Lung (tissue), 12 donors: ENCODE results near the gene ALDH1A1. TPM values are rescaled to one million over a fixed set of nuclear protein-coding genes. Genes with fewer than 3 reads are reported as not detected.

Experiments
- ATAC-seq: fragments of 200-7000 bp; cut with Tn5 transposase; one replicate; pipeline ENCODE4 v1.9.1; 2020; ENCODE audit warnings: moderate number of reproducible peaks; ENCODE audit not compliant: insufficient read depth, low FRiP score
- DNase-seq, 3 donors: peaks; one replicate each; pipeline ENCODE4 v3.0.0-alpha.2; 2013 to 2017
- H3K27ac ChIP-seq, 2 donors: one replicate each; pipeline ENCODE4 v1.5.1; 2013; ENCODE audit warnings: mild to moderate bottlenecking in 2 of 2, moderate library complexity in 2 of 2, control low read depth in 1 of 2, inconsistent platforms in 1 of 2, low read depth in 1 of 2, low read length in 1 of 2
- H3K27me3 ChIP-seq, 3 donors: one replicate each; pipeline ENCODE4 v1.5.1; 2013; ENCODE audit warnings: low read length in 2 of 3; ENCODE audit not compliant: control insufficient read depth in 3 of 3, insufficient read depth in 3 of 3
- H3K36me3 ChIP-seq, 4 donors: one replicate each; pipeline ENCODE4 v1.5.1; 2013; ENCODE audit warnings: low read length in 4 of 4, mild to moderate bottlenecking in 1 of 4, moderate library complexity in 1 of 4; ENCODE audit not compliant: control insufficient read depth in 4 of 4, insufficient read depth in 4 of 4
- H3K4me1 ChIP-seq, 5 donors: one replicate each; pipeline ENCODE4 v1.5.1; 2013; ENCODE audit warnings: low read length in 5 of 5, mild to moderate bottlenecking in 2 of 5, moderate library complexity in 1 of 5; ENCODE audit not compliant: control insufficient read depth in 5 of 5, insufficient read depth in 5 of 5
- H3K4me3 ChIP-seq: one replicate; pipeline ENCODE4 v1.5.1; 2013; ENCODE audit warnings: mild to moderate bottlenecking, control low read depth, moderate library complexity
- H3K9ac ChIP-seq, 2 donors: one replicate each; pipeline ENCODE4 v1.5.1; 2013; ENCODE audit warnings: low read length in 2 of 2, control low read depth in 1 of 2; ENCODE audit not compliant: insufficient read depth in 1 of 2
- H3K9me3 ChIP-seq, 4 donors: one replicate each; pipeline ENCODE4 v1.5.1; 2013; ENCODE audit warnings: low read length in 3 of 4, mild to moderate bottlenecking in 1 of 4, moderate library complexity in 1 of 4; ENCODE audit not compliant: control insufficient read depth in 4 of 4, insufficient read depth in 3 of 4
- WGBS, 2 donors: extraction: QIAGEN DNeasy Blood & Tissue Kit; methylation state at CpG; one replicate each; pipeline ENCODE4 v1.1.7; 2013; 5-methylcytosine and 5-hydroxymethylcytosine counted together
- polyA plus RNA-seq, 2 donors: library from polyadenylated mRNA; stranded (reverse); fragments of 200-250 nt; gene quantifications; one replicate each; pipeline ENCODE4 v1.2.1, GENCODE V29; 2013
- total RNA-seq, 2 donors: library from RNA; depleted of rRNA in 1 of 2; stranded (reverse); fragments of >200 nt in 1 of 2; gene quantifications; one replicate each; pipeline ENCODE4 v1.2.1, GENCODE V29; 2014 to 2021
- TF ChIP-seq, protein P1 (sequence below): IDR thresholded peaks from 2 replicates; pipeline ENCODE4 v1.5.1; 2012; ENCODE audit warnings: mild to moderate bottlenecking; ENCODE audit errors: control extremely low read depth, extremely low read depth
- donor health status: control.
- donor health status: control.
- donor health status: Bipolar disorder and iron deficiency.
- donor health status: healthy.
- donor health status: DM: yes; HTN: yes; CAD: no.

The ALDH1A1 gene
- total and polyA plus RNA-seq, 4 donors: 31.9 to 168 (median 131) TPM

DNA sequence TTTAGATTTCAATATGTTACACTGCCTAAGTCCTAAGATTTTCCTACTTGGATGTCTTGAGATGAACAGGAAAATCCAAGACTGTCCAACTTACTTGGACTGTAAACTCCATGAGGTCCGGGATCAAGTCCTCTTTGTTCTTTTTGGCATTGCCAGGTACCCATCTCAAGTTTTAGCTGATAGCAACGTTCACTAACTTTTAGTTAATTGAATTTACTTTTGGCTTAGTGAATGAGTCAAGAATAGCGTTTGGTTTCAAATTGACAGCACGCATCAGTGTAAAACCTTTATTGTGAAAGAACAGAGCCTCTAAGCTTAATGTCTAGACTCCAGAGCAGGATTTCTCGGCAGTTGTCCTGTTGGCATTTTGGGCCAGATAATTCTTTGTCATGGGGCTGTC is 37.2 kb downstream of the ALDH1A1 start:
- Histone ChIP-seq H3K9ac (no peak overlapping the region), H3K9me3 (no peaks in the 10 kb centered on the region), H3K36me3 (no peaks in the 10 kb centered on the region), H3K4me3 (no peak overlapping the region), H3K27ac (no peak overlapping the region), H3K27me3 (no peaks in the 10 kb centered on the region), H3K4me1 (peaks cover 0 to 16% (median 0%) of the 10 kb centered on the region in 5 donors)
- ATAC-seq (no peak), DNase-seq (no peak)
- WGBS, 2 donors: 75 to 95% methylated on average over 5 of the region's 5 CpGs
- TF ChIP-seq, protein P1, sequence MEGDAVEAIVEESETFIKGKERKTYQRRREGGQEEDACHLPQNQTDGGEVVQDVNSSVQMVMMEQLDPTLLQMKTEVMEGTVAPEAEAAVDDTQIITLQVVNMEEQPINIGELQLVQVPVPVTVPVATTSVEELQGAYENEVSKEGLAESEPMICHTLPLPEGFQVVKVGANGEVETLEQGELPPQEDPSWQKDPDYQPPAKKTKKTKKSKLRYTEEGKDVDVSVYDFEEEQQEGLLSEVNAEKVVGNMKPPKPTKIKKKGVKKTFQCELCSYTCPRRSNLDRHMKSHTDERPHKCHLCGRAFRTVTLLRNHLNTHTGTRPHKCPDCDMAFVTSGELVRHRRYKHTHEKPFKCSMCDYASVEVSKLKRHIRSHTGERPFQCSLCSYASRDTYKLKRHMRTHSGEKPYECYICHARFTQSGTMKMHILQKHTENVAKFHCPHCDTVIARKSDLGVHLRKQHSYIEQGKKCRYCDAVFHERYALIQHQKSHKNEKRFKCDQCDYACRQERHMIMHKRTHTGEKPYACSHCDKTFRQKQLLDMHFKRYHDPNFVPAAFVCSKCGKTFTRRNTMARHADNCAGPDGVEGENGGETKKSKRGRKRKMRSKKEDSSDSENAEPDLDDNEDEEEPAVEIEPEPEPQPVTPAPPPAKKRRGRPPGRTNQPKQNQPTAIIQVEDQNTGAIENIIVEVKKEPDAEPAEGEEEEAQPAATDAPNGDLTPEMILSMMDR: no peak

DNA sequence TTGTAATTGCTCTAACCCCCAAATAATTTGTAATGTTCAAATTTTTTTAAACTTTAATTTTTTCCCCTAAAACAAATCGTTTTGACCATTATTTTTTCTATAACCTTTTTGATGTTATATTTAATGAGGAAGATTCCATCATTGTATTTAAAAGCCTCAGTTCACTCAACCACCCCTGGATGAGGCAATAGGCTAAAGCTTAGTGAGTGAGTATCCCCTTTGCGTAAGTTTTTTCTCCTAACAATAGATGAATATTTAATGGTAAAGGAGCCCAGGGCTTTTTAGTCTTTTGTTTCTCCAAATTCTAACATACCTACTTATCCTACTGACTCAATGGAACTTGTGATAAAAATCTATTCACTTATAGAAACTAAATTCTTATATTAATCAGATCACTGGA is 38.1 kb downstream of the ALDH1A1 start:
- H3K4me3 ChIP-seq: no peak overlapping the region
- H3K27me3 ChIP-seq: no peaks in the 10 kb centered on the region
- DNase-seq: no peak
- no peak for ATAC-seq
- H3K9me3 ChIP-seq: no peaks in the 10 kb centered on the region
- 67 to 93% methylated on average over 2 of the region's 2 CpGs for WGBS, 2 donors
- TF ChIP-seq, protein P1: no peak
- H3K9ac ChIP-seq: no peak overlapping the region
- H3K4me1 ChIP-seq: peaks cover 0 to 16% (median 0%) of the 10 kb centered on the region in 5 donors
- H3K36me3 ChIP-seq: no peaks in the 10 kb centered on the region
- no peak overlapping the region for H3K27ac ChIP-seq

DNA sequence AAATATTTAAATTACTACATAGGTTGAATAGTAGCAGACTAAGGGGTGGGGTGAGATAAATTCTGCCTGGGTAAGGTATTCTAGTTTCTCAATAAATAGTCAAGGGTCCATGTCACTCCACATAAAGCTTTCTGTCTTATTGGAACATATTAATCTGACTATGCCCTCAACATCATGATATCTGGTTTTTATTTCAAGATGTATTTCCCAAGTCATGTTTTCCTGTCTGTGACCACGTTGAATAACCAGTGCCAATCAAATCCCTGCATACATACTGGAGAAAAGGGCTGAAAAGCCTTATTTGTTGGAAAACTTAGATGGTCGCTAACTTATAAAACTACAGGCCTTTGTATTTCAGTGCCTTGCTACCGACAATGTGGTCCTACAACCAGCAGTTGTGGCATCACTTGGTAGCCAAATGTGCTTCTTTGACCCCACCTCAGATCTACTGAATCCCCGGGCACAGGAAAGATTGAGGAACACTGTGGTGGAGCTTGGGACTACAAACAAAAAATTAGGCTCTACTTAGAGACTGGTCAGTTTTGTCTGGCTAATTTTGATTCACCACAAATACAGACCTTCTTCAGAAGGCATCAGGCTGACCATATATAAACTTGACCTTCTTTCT is 39.4 kb downstream of the ALDH1A1 start:
- H3K4me1 ChIP-seq: peaks cover 0 to 7% (median 0%) of the 10 kb centered on the region in 5 donors
- DNase-seq (no peak), ATAC-seq (no peak)
- H3K4me3 ChIP-seq: no peak overlapping the region
- WGBS, 2 donors: 90 to 91% methylated on average over 4 of the region's 4 CpGs
- H3K9ac ChIP-seq: no peak overlapping the region
- H3K27ac ChIP-seq: no peak overlapping the region
- TF ChIP-seq, protein P1: no peak
- H3K36me3 ChIP-seq: no peaks in the 10 kb centered on the region
- no peaks in the 10 kb centered on the region for H3K27me3 ChIP-seq
- H3K9me3 ChIP-seq: no peaks in the 10 kb centered on the region
